Caco-2 (cell line): ENCODE results near the gene CTXN1. TPM values are rescaled to one million over a fixed set of nuclear protein-coding genes. Genes with fewer than 3 reads are reported as not detected.

ENCODE experiments used
- BruUV-seq: library from RNA; stranded (reverse); fragments of 400-500 nt; replicated peaks from 2 replicates; lab custom pipeline; 2021; lab: Mats Ljungman, UMichigan
- CTCF ChIA-PET: fragments of 300-600 bp; sonication (Branson Sonifier 250); formaldehyde crosslinking; loops from one replicate; lab custom pipeline; 2022; ENCODE audit warnings: antibody characterized with exemption; lab: Charles Lee
- POLR2A ChIA-PET: fragments of 300-600 bp; sonication (Branson Sonifier 250); formaldehyde crosslinking; loops from one replicate; lab custom pipeline; 2022; ENCODE audit warnings: antibody characterized with exemption; lab: Charles Lee
- DNase-seq, 2 experiments: peaks; one replicate each; pipeline versions ENCODE4 v3.0.0 to v3.0.0-alpha.2; 2020 to 2022
- H3K27me3 ChIP-seq: replicated peaks from 2 replicates; pipeline ENCODE4 v1.6.0; 2011; ENCODE audit warnings: low read length; ENCODE audit not compliant: control insufficient read depth, insufficient read depth
- H3K36me3 ChIP-seq: 2 replicates; pipeline ENCODE4 v1.5.1; 2011; ENCODE audit warnings: low read length; ENCODE audit not compliant: control insufficient read depth, insufficient read depth
- H3K4me1 ChIP-seq: fragments of 250-450 bp; sonication (Bioruptor Pico); 2 replicates; pipeline ENCODE4 v1.5.1; 2020; ENCODE audit warnings: mild to moderate bottlenecking
- H3K4me3 ChIP-seq: 2 replicates; pipeline ENCODE4 v1.5.1; 2011; ENCODE audit warnings: low read depth, mild to moderate bottlenecking, control low read depth, low read length
- H3K9me3 ChIP-seq: fragments of 250-450 bp; sonication (Bioruptor Pico); 2 replicates; pipeline ENCODE4 v1.5.1; 2020; ENCODE audit warnings: mild to moderate bottlenecking, moderate library complexity
- H3K27ac Mint-ChIP-seq: one replicate; pipeline ENCODE4 v1.8.0; 2022; ENCODE audit warnings: mixed read lengths; ENCODE audit not compliant: unreplicated experiment
- H3K27me3 Mint-ChIP-seq: one replicate; pipeline ENCODE4 v1.8.0; 2022; ENCODE audit warnings: mixed read lengths; ENCODE audit not compliant: insufficient read depth, unreplicated experiment
- H3K36me3 Mint-ChIP-seq: one replicate; pipeline ENCODE4 v1.8.0; 2022; ENCODE audit warnings: mild to moderate bottlenecking, mixed read lengths; ENCODE audit not compliant: insufficient read depth, unreplicated experiment
- H3K4me1 Mint-ChIP-seq: one replicate; pipeline ENCODE4 v1.8.0; 2022; ENCODE audit warnings: low read depth, mixed read lengths; ENCODE audit not compliant: unreplicated experiment
- H3K4me3 Mint-ChIP-seq: one replicate; pipeline ENCODE4 v1.8.0; 2022; ENCODE audit warnings: mild to moderate bottlenecking, moderate library complexity, mixed read lengths; ENCODE audit not compliant: unreplicated experiment
- H3K9me3 Mint-ChIP-seq: one replicate; pipeline ENCODE4 v1.8.0; 2022; ENCODE audit warnings: mixed read lengths; ENCODE audit not compliant: unreplicated experiment
- intact Hi-C: fragments of 100-400 bp; cut with micrococcal nuclease; formaldehyde crosslinking; loops from one replicate; pipeline ENCODE4 v1.10.0; 2022; ENCODE audit not compliant: unreplicated experiment
- total RNA-seq: library from RNA; stranded (reverse); gene quantifications from 2 replicates; pipeline ENCODE4 v1.2.3, GENCODE V29; 2022
- TF ChIP-seq, protein P1 (sequence below), 2 experiments: fragments of 200-600 bp in 1 of 2; IDR thresholded peaks; 1 replicate in 1 of 2; 2 replicates in 1 of 2; pipeline versions ENCODE4 v1.5.1 to v1.8.0; 2011 to 2022; ENCODE audit warnings: antibody characterized with exemption in 1 of 2, control low read depth in 1 of 2, inconsistent platforms in 1 of 2, low read depth in 1 of 2, low read length in 1 of 2, mild to moderate bottlenecking in 1 of 2, moderate library complexity in 1 of 2; ENCODE audit not compliant: insufficient read depth in 1 of 2, severe bottlenecking in 1 of 2, unreplicated experiment in 1 of 2

The CTXN1 gene
- total RNA-seq, 1 experiment from 2014 or later: 7.4 TPM

DNA sequence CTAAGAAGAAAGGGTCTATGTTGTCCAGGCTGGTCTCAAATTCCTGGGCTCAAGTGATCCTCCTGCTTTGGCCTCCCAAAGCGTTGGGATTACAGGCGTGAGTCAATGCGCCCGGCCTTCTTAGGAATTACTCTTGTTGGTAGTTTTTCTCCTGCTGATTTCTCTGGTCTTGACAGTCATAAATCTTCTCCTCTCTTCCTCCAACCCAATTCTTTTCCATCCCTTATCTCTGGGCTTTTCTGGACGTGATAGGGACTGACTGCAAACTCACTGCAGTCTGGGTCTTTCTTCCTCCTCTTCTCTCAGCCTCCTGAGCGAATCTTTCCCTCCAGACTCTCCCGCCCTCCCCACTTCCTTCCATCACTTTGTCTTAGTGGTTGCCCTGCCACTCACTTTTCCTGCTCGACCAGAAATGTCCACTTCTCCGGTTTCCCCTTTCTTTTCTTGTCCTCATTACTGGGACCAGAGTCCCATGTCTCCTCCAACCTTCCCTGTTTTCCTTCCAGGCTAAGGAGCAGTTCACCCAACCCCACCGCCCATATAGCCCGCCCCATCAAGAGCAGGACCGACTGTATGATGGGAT is 39.4 kb upstream of the CTXN1 start:
- peaks cover 8% of the 10 kb centered on the region for H3K4me1 Mint-ChIP-seq
- H3K27ac Mint-ChIP-seq: no peak overlapping the region
- POLR2A ChIA-PET: no interaction called here
- Histone ChIP-seq H3K9me3 (no peaks in the 10 kb centered on the region), H3K36me3 (peaks cover 1% of the 10 kb centered on the region; the same call in 1 of the 2 replicates), H3K4me1 (0 out of 2 replicates have a peak, but pooled peaks cover 10% of the 10 kb centered on the region), H3K4me3 (no peak overlapping the region), H3K27me3 (no peaks in the 10 kb centered on the region)
- no peaks in the 10 kb centered on the region for H3K9me3 Mint-ChIP-seq
- CTCF ChIA-PET: no interaction called here
- no TSS peak for BruUV-seq
- no peak for DNase-seq
- intact Hi-C loops: no loop called here
- H3K27me3 Mint-ChIP-seq: no peaks in the 10 kb centered on the region
- TF ChIP-seq, protein P1, sequence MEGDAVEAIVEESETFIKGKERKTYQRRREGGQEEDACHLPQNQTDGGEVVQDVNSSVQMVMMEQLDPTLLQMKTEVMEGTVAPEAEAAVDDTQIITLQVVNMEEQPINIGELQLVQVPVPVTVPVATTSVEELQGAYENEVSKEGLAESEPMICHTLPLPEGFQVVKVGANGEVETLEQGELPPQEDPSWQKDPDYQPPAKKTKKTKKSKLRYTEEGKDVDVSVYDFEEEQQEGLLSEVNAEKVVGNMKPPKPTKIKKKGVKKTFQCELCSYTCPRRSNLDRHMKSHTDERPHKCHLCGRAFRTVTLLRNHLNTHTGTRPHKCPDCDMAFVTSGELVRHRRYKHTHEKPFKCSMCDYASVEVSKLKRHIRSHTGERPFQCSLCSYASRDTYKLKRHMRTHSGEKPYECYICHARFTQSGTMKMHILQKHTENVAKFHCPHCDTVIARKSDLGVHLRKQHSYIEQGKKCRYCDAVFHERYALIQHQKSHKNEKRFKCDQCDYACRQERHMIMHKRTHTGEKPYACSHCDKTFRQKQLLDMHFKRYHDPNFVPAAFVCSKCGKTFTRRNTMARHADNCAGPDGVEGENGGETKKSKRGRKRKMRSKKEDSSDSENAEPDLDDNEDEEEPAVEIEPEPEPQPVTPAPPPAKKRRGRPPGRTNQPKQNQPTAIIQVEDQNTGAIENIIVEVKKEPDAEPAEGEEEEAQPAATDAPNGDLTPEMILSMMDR (IDR thresholded peaks at IDR 0.05; ENCODE audit: insufficient read depth in 1 of 2, low read depth in 1 of 2, low read length in 1 of 2, severe bottlenecking in 1 of 2, unreplicated experiment in 1 of 2): no peak
- peaks cover 87% of the 10 kb centered on the region for H3K36me3 Mint-ChIP-seq
- no peak overlapping the region for H3K4me3 Mint-ChIP-seq

DNA sequence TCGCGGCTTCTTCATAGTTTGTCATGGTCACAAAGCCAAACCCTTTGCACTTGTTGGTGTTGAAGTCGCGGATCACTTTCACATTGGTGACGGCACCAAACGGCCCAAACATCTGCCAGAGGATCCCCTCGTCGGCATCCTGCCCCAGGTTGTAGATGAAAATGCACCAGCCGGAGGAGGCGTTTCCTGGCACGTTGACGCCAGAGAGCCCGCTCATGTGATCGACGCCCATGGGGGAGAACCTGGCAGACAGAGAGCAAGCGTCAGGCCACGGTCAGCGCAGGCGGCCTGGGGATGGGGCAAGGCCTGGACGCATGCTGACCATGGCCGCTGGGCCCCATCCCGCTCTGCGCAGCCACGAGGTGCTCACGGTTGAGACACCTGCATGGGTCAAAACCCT is 37.6 kb upstream of the CTXN1 start:
- no peak for DNase-seq
- TF ChIP-seq, protein P1 (IDR thresholded peaks at IDR 0.05; ENCODE audit: insufficient read depth in 1 of 2, low read depth in 1 of 2, low read length in 1 of 2, severe bottlenecking in 1 of 2, unreplicated experiment in 1 of 2): no peak
- Mint-ChIP-seq H3K4me1 (peaks cover 8% of the 10 kb centered on the region), H3K27me3 (no peaks in the 10 kb centered on the region), H3K27ac (no peak overlapping the region), H3K36me3 (peaks cover 82% of the 10 kb centered on the region), H3K4me3 (no peak overlapping the region), H3K9me3 (no peaks in the 10 kb centered on the region)
- H3K27me3 ChIP-seq: no peaks in the 10 kb centered on the region
- H3K4me3 ChIP-seq: no peak overlapping the region
- no peaks in the 10 kb centered on the region for H3K9me3 ChIP-seq
- no TSS peak for BruUV-seq
- ChIA-PET POLR2A (no interaction called here), CTCF (no interaction called here)
- H3K36me3 ChIP-seq: no peaks in the 10 kb centered on the region; the same call in 1 of the 2 replicates
- H3K4me1 ChIP-seq: 0 out of 2 replicates have a peak, but pooled peaks cover 10% of the 10 kb centered on the region
- intact Hi-C loops: no loop called here

DNA sequence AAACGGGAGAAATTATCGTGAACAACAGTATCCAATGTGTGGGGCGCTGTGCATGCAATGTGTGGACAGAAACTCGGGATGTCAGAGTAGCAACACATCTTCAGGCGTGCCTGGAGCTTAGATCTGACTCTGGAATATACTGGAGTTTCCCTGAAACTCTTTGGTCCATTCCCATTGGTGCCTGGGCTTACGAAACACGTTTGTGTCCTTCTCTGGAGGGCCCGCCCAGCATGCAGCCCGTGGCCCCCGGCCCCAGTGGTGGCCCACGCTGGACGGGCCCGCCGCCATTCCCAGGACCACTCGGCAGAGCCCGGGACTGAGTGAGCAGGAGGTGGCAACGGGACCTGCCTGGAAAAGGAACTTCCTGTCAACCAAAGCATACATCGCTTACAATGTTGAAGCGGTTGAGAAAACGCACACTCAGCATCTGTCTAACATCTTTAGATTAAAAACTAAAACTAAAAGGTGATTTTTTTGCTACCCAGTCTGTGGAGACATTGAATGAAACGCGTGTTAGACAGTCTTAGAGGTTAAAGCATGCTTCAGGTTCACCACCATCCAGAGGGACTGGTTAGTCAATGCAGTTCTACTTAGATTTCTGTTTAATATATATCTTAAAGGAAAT is 36.8 kb upstream of the CTXN1 start:
- Histone ChIP-seq H3K4me1 (0 out of 2 replicates have a peak, but pooled peaks cover 10% of the 10 kb centered on the region), H3K27me3 (no peaks in the 10 kb centered on the region), H3K36me3 (no peaks in the 10 kb centered on the region; the same call in none of the 2 replicates), H3K9me3 (no peaks in the 10 kb centered on the region), H3K4me3 (no peak overlapping the region)
- peaks cover 8% of the 10 kb centered on the region for H3K4me1 Mint-ChIP-seq
- BruUV-seq: TSS peak; percentile 55
- no peaks in the 10 kb centered on the region for H3K27me3 Mint-ChIP-seq
- H3K9me3 Mint-ChIP-seq: no peaks in the 10 kb centered on the region
- DNase-seq: no peak
- TF ChIP-seq, protein P1 (IDR thresholded peaks at IDR 0.05; ENCODE audit: insufficient read depth in 1 of 2, low read depth in 1 of 2, low read length in 1 of 2, severe bottlenecking in 1 of 2, unreplicated experiment in 1 of 2): no peak
- peaks cover 80% of the 10 kb centered on the region for H3K36me3 Mint-ChIP-seq
- POLR2A ChIA-PET: no interaction called here
- peak overlapping the region; percentile 32 for H3K27ac Mint-ChIP-seq
- no peak overlapping the region for H3K4me3 Mint-ChIP-seq
- CTCF ChIA-PET: no interaction called here
- intact Hi-C loops: no loop called here
